22Rv1 (cell line): ENCODE results near the gene LRMDA.

Experiments used
- H3K27ac ChIP-seq: fragments of 450-650 bp; 2 replicates; pipeline ENCODE4 v1.5.1; 2017
- CTCF ChIP-seq: fragments of 450-650 bp; IDR thresholded peaks from 2 replicates; pipeline ENCODE4 v1.5.1; 2017; ENCODE audit warnings: mild to moderate bottlenecking
- ZFX ChIP-seq: fragments of 450-650 bp; IDR thresholded peaks from 2 replicates; pipeline ENCODE4 v1.6.1; 2017; ENCODE audit warnings: antibody characterized with exemption, borderline replicate concordance

Gene LRMDA

GRCh38 chr10:75565286-75566251 lies 134.1 kb downstream of the LRMDA start:
- no peak for TF ChIP-seq ZFX
- no peak for TF ChIP-seq CTCF
- no peak overlapping the region for H3K27ac ChIP-seq

- TF ChIP-seq CTCF (no peak), ZFX (no peak)
- no peak overlapping the region for H3K27ac ChIP-seq
These were observed 137.2 kb downstream of the LRMDA start for GRCh38 chr10:75568450-75569130.

GRCh38 chr10:75569506-75569905 lies 138.1 kb downstream of the LRMDA start:
- TF ChIP-seq CTCF, result no peak
- TF ChIP-seq ZFX, result no peak

GRCh38 chr10:75572478-75572877 lies 141.1 kb downstream of the LRMDA start:
- H3K27ac ChIP-seq, result no peak overlapping the region
- TF ChIP-seq CTCF (no peak), ZFX (no peak)

More at GRCh38 chr10:75569506-75569905, 138.1 kb downstream of the LRMDA start:
- H3K27ac ChIP-seq, result no peak overlapping the region

- no peak for TF ChIP-seq CTCF
- no peak for TF ChIP-seq ZFX
- no peak overlapping the region for H3K27ac ChIP-seq
These were observed 144.5 kb downstream of the LRMDA start for GRCh38 chr10:75575940-75576339.

- TF ChIP-seq ZFX (no peak), CTCF (no peak)
- H3K27ac ChIP-seq, result no peak overlapping the region
These were observed 150.7 kb downstream of the LRMDA start for GRCh38 chr10:75582102-75582501.

- TF ChIP-seq ZFX (no peak), CTCF (no peak)
These were observed 153.9 kb downstream of the LRMDA start for GRCh38 chr10:75585294-75585693.

More at GRCh38 chr10:75585294-75585693, 153.9 kb downstream of the LRMDA start:
- H3K27ac ChIP-seq, result no peak overlapping the region
